SJSA1 (cell line): ENCODE measurements around the gene USP36. TPM values are rescaled to one million over a fixed set of nuclear protein-coding genes. Genes with fewer than 3 reads are reported as not detected.

Experiments
- DNase-seq, 2 experiments: peaks; one replicate each; pipeline ENCODE4 v3.0.0-alpha.2; 2015 to 2020; ENCODE audit warnings: low spot score in 2 of 2, low read depth in 1 of 2
- H3K27ac ChIP-seq: fragments of 250-450 bp; sonication (Bioruptor Pico); 2 replicates; pipeline ENCODE4 v1.5.1; 2020; ENCODE audit warnings: mild to moderate bottlenecking, moderate library complexity
- H3K27me3 ChIP-seq: fragments of 250-450 bp; sonication (Bioruptor Pico); replicated peaks from 2 replicates; pipeline ENCODE4 v1.5.1; 2020; ENCODE audit warnings: mild to moderate bottlenecking, moderate library complexity
- H3K36me3 ChIP-seq: fragments of 250-450 bp; sonication (Bioruptor Pico); 2 replicates; pipeline ENCODE4 v1.5.1; 2020; ENCODE audit warnings: mild to moderate bottlenecking
- H3K4me1 ChIP-seq: fragments of 250-450 bp; sonication (Bioruptor Pico); replicated peaks from 2 replicates; pipeline ENCODE4 v1.6.1; 2021; ENCODE audit warnings: mild to moderate bottlenecking
- H3K4me3 ChIP-seq: fragments of 250-450 bp; sonication (Bioruptor Pico); 2 replicates; pipeline ENCODE4 v1.5.1; 2020; ENCODE audit warnings: mild to moderate bottlenecking
- H3K9me3 ChIP-seq: fragments of 250-450 bp; sonication (Bioruptor Pico); replicated peaks from 2 replicates; pipeline ENCODE4 v1.5.1; 2020; ENCODE audit warnings: mild to moderate bottlenecking
- total RNA-seq: library from RNA; depleted of rRNA; stranded (reverse); fragments of >200 nt; shearing (Covaris generic); gene quantifications from 2 replicates; pipeline ENCODE4 v1.2.3, GENCODE V29; 2014

Gene USP36
- total RNA-seq, 1 experiment from 2014 or later: 22.9 TPM

GRCh38 chr17:78839762-78840529 is 668 bp downstream of the USP36 start:
- H3K4me1 ChIP-seq: peaks cover 21% of the 10 kb centered on the region
- H3K27ac ChIP-seq: peak overlapping the region; percentile 61
- H3K9me3 ChIP-seq: no peaks in the 10 kb centered on the region
- no peaks in the 10 kb centered on the region for H3K27me3 ChIP-seq
- peak overlapping the region; percentile 78 for H3K4me3 ChIP-seq
- H3K36me3 ChIP-seq: peaks cover 38% of the 10 kb centered on the region
- peak in 1 of 2 experiments; percentile 72 for DNase-seq

GRCh38 chr17:78839235-78839761 is 1.3 kb downstream of the USP36 start:
- peak in 1 of 2 experiments; percentile 28 for DNase-seq
- peaks cover 42% of the 10 kb centered on the region for H3K36me3 ChIP-seq
- H3K4me1 ChIP-seq: peaks cover 21% of the 10 kb centered on the region
- H3K27me3 ChIP-seq: no peaks in the 10 kb centered on the region
- no peaks in the 10 kb centered on the region for H3K9me3 ChIP-seq
- H3K27ac ChIP-seq: no peak overlapping the region
- H3K4me3 ChIP-seq: peak overlapping the region; percentile 78

GRCh38 chr17:78838574-78839005 is 2.0 kb downstream of the USP36 start:
- DNase-seq: no peak
- Histone ChIP-seq H3K27ac (no peak overlapping the region), H3K4me3 (no peak overlapping the region), H3K9me3 (no peaks in the 10 kb centered on the region), H3K4me1 (peaks cover 21% of the 10 kb centered on the region), H3K36me3 (peaks cover 49% of the 10 kb centered on the region), H3K27me3 (no peaks in the 10 kb centered on the region)

- Histone ChIP-seq H3K27me3 (no peaks in the 10 kb centered on the region), H3K9me3 (no peaks in the 10 kb centered on the region), H3K4me3 (no peak overlapping the region), H3K36me3 (peaks cover 70% of the 10 kb centered on the region), H3K27ac (no peak overlapping the region), H3K4me1 (peaks cover 17% of the 10 kb centered on the region)
- no peak for DNase-seq
Measured at GRCh38 chr17:78836420-78837021, 4.1 kb downstream of the USP36 start.

GRCh38 chr17:78834571-78834970 is 6.0 kb downstream of the USP36 start:
- no peaks in the 10 kb centered on the region for H3K27me3 ChIP-seq
- H3K36me3 ChIP-seq: peaks cover 78% of the 10 kb centered on the region
- H3K4me3 ChIP-seq: no peak overlapping the region
- H3K27ac ChIP-seq: no peak overlapping the region
- no peak for DNase-seq
- H3K9me3 ChIP-seq: no peaks in the 10 kb centered on the region
- H3K4me1 ChIP-seq: peaks cover 11% of the 10 kb centered on the region

- Histone ChIP-seq H3K27ac (no peak overlapping the region), H3K4me3 (no peak overlapping the region), H3K9me3 (no peaks in the 10 kb centered on the region), H3K27me3 (no peaks in the 10 kb centered on the region), H3K4me1 (no peaks in the 10 kb centered on the region), H3K36me3 (peaks cover 93% of the 10 kb centered on the region)
- no peak for DNase-seq
Measured at GRCh38 chr17:78832541-78832810, 8.1 kb downstream of the USP36 start.

- DNase-seq: no peak
- no peak overlapping the region for H3K4me3 ChIP-seq
- no peaks in the 10 kb centered on the region for H3K27me3 ChIP-seq
- peaks cover 92% of the 10 kb centered on the region for H3K36me3 ChIP-seq
- H3K27ac ChIP-seq: no peak overlapping the region
- H3K4me1 ChIP-seq: no peaks in the 10 kb centered on the region
- no peaks in the 10 kb centered on the region for H3K9me3 ChIP-seq
Measured at GRCh38 chr17:78831688-78832540, 8.7 kb downstream of the USP36 start.

- no peak overlapping the region for H3K4me3 ChIP-seq
- no peaks in the 10 kb centered on the region for H3K4me1 ChIP-seq
- no peaks in the 10 kb centered on the region for H3K27me3 ChIP-seq
- H3K36me3 ChIP-seq: peaks cover 95% of the 10 kb centered on the region
- no peak overlapping the region for H3K27ac ChIP-seq
- H3K9me3 ChIP-seq: no peaks in the 10 kb centered on the region
- no peak for DNase-seq
Measured at GRCh38 chr17:78829477-78829876, 11.1 kb downstream of the USP36 start.

GRCh38 chr17:78828470-78829185 is 12.0 kb downstream of the USP36 start:
- no peak overlapping the region for H3K4me3 ChIP-seq
- no peaks in the 10 kb centered on the region for H3K27me3 ChIP-seq
- DNase-seq: no peak
- H3K4me1 ChIP-seq: no peaks in the 10 kb centered on the region
- no peaks in the 10 kb centered on the region for H3K9me3 ChIP-seq
- no peak overlapping the region for H3K27ac ChIP-seq
- peaks cover 95% of the 10 kb centered on the region for H3K36me3 ChIP-seq

- H3K27ac ChIP-seq: no peak overlapping the region
- H3K9me3 ChIP-seq: no peaks in the 10 kb centered on the region
- no peaks in the 10 kb centered on the region for H3K27me3 ChIP-seq
- no peaks in the 10 kb centered on the region for H3K4me1 ChIP-seq
- H3K4me3 ChIP-seq: no peak overlapping the region
- H3K36me3 ChIP-seq: peaks cover 91% of the 10 kb centered on the region
- DNase-seq: no peak
Measured at GRCh38 chr17:78826836-78827509, 13.6 kb downstream of the USP36 start.

GRCh38 chr17:78826421-78826820 is 14.2 kb downstream of the USP36 start:
- Histone ChIP-seq H3K27me3 (no peaks in the 10 kb centered on the region), H3K9me3 (no peaks in the 10 kb centered on the region), H3K36me3 (peaks cover 91% of the 10 kb centered on the region), H3K4me3 (no peak overlapping the region), H3K4me1 (no peaks in the 10 kb centered on the region), H3K27ac (no peak overlapping the region)
- no peak for DNase-seq

GRCh38 chr17:78825696-78826095 is 14.9 kb downstream of the USP36 start:
- Histone ChIP-seq H3K9me3 (no peaks in the 10 kb centered on the region), H3K27me3 (no peaks in the 10 kb centered on the region), H3K4me1 (no peaks in the 10 kb centered on the region), H3K4me3 (no peak overlapping the region), H3K27ac (no peak overlapping the region), H3K36me3 (peaks cover 91% of the 10 kb centered on the region)
- DNase-seq: no peak

- Histone ChIP-seq H3K36me3 (peaks cover 91% of the 10 kb centered on the region), H3K27me3 (no peaks in the 10 kb centered on the region), H3K4me3 (no peak overlapping the region), H3K27ac (no peak overlapping the region), H3K9me3 (no peaks in the 10 kb centered on the region), H3K4me1 (no peaks in the 10 kb centered on the region)
- DNase-seq: no peak
Measured at GRCh38 chr17:78824240-78824639, 16.4 kb downstream of the USP36 start.
